Islet precursor cell (in vitro differentiated cells): ENCODE measurements around the gene NPB.
"Not testable (repeated sequence)": the region's sequence is repeated elsewhere in the genome, so short reads cannot be mapped to it uniquely, and the experiment has no call there.

Source experiments
- DNase-seq: peaks from one replicate; pipeline ENCODE4 v3.0.0-alpha.2; 2018

The NPB gene

DNA sequence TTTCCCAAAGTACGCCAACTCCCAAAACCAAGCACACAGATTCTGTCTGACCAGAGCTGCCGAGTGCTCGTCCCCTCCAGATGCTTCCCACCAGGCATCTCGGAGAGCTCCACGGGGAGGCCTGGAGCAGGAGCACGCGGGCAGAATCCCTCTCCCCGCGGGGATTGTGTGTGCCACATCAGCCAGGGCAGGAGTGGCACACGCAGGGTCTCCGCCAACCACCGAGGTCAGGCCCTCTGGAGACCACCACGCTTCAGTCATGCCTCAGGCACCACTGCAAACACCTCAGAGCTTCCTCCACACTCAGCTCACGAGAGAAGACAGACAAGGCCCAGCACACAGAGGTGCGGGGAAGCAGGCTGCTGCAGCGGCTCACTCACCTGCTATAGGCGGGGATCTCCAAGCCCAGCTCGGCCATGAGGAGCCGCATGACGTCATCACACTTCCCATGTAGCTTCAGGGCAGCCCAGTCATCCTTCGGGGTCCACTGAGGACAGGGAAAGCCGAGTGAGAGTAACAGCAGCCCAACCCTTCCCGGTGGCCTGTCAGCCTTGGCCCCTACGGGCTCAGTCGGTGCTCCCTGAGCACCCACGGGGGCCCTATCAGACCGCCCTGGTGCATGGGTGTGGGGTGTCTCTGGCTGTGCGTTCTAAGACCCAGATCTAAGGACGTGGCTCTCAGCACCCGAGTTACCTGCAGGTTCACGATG lies 11.5 kb downstream of the NPB start:
- no peak for DNase-seq

DNA sequence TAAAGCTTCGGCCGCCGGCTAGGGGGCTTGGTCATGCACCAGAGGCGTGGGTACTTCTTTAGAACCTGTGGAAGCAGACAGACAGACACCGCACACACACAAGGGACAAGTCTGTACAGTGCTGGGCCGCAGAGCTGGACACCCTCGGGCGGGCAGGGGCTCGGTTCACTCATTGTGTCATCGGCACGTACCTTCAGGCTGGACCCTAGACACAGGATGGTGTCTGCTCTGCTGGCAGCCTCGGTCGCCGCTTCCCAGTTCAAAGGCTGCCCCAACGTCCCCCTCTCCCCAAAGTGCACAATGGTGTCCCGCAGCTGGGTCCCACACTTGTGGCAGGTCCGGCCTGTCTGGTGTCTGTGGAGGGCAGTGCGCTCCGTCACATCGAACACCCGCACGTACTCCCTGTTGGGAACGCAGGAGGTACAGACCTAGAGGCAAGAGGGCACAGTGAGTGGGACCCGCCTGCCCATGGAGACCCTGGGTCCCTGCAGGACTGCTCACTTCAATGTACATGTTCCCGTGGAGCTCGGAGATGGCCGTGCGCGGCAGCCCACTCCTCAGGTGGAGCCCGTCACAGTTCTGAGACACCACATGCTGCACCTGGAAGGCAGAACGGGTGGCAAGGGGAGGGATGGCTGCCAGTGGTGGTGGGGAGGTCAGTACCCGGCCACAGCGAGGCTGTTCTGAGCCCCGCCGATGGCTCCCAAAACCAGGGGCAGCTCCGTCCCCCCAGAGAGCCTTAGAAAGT lies 12.2 kb downstream of the NPB start:
- no peak for DNase-seq

DNA sequence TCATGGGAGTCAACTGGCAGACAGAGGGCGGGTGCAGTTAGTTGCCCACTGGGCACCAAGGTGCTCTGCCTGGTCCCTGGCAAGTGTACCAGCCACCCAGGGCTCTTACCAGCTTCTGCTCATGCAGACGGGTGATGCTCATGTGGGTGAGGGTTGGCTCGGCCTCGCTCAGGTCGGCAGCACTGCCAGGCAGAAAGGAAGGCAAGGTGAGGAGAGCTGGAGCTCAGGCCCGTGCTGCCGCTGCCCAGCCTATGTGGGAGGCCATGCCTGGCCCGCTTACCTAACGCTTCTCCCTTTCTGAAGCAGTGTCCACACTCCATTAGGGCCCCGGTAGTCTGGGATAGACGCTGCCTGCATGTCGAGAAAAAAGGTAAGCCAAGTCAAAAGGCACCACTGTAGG lies 13.3 kb downstream of the NPB start:
- no peak for DNase-seq

DNA sequence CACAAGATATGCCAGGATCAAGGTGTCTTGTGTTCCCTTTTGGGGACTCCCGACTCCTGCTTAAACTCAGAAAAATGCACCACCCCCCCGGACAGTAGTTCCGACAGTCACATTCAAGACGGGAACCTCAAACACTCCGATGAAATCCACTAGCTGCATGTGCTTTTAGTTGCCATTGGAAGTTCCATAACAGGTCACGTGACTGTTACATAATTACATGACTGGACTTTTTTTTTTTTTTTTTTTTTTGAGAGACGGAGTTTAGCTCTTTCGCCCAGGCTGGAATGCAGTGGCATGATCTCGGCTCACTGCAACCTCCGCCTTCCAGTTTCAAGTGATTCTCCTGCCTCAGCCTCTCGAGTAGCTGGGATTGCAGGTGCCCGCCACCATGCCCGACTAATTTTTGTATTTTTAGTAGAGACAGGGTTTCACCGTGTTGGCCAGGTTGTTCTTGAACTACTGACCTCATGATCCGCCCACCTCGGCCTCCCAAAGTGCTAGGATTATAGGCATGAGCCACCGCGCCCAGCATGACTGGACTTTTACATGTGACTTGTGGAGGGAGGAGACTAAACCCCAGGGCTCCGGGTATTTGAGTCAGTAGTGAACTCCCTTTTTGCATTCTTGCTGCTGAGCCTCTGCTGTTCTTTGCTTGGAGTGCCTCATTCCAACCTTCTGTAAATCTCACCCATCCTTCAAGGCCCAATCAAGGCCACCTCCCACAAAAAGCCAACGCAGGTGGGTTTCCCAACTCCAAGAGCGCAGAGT lies 14.4 kb downstream of the NPB start:
- DNase-seq, result no peak

DNA sequence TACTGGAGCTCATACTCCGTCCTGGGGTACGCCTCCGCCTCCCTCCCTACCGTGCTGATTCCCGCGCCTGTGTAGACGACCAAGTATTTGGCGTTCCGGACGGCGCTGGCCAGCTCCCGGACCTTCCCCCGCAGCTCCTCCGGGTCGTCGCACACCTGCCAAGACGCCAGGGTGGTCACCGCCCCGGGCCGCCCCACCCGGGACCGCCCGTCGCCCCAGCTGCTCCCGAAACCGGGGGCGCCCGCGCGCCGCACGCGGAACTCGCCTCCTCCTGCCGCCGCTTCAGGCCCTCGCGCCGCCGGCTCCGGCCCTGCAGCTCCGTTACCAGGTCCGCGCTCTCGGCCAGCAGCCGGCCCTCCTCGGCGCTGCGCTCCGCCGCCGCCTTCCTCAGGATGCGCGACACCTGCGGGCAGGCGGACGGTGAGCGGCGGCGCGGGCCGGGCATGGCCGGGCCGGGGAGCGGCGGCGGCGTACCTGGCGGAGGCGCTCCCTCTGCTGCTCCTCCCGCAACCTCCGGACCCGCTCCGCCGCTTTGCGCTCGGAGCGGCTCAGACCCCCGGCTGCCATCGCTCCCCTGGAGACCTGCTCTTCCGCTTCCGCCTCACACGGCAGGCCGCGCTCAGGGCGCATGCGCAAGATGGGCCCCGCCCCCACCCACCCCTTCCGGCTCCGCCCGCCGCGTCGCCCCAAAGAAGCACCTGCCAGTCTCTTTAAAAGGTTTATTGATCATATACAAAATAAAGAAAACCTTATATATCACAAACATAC lies 15.7 kb downstream of the NPB start, which contains the start of gene SIRT7:
Gene SIRT7, minus strand, starts transcription at position 612 of the 768 bp plus-strand sequence. Its CDS starts 45 bp downstream, at position 567.
- DNase-seq, result peak; percentile 93

DNA sequence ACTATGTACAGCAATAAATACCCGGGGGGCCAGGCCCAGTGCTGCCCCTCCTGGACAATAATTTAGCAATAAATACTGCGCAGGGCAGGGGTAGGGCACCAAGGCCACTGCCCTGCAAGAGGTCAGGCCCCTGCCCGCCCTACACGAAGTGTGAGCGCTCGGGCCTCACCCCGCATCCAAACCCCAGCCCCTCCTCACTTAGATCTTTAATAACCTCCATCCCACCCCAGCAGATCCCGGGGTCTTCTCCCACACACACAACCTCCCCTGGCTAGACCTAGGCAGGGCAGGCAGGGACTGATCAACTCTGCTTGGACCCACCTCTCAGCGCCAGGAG lies 16.3 kb downstream of the NPB start:
- DNase-seq, result not testable (repeated sequence)

DNA sequence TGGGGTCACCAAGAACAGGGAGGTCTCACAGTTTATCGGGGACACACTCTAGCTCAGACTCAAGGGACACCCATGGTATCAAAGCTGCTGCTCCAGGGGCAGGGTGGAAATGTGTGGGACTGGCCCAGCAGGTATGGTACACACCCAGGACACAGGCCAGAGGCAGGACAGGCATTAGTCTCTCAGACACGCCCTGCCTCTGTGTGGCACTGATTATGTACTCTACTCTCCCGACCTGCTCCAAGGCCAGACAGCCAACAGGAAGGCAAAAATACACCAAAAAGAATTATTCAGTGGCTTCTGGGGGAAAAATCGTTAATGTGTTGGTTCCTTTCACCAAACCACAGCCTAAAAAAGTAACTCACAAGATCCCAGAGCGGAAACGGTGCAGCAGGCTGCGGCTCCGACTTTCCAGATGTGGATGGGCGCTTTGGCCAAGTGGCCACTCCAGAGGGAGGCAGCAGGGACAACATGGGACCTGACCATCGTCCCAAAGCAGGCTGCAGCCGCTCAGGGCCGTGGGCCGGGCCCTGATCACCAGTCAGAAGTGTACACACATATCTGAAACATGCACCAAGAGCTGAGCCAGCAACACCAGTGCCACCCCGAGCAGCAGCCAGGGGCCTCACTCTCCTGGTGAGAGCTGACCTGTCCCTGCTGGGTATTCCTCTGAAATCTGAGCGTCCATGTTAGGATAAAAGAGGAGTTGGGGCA lies 17.0 kb downstream of the NPB start:
- no peak for DNase-seq

DNA sequence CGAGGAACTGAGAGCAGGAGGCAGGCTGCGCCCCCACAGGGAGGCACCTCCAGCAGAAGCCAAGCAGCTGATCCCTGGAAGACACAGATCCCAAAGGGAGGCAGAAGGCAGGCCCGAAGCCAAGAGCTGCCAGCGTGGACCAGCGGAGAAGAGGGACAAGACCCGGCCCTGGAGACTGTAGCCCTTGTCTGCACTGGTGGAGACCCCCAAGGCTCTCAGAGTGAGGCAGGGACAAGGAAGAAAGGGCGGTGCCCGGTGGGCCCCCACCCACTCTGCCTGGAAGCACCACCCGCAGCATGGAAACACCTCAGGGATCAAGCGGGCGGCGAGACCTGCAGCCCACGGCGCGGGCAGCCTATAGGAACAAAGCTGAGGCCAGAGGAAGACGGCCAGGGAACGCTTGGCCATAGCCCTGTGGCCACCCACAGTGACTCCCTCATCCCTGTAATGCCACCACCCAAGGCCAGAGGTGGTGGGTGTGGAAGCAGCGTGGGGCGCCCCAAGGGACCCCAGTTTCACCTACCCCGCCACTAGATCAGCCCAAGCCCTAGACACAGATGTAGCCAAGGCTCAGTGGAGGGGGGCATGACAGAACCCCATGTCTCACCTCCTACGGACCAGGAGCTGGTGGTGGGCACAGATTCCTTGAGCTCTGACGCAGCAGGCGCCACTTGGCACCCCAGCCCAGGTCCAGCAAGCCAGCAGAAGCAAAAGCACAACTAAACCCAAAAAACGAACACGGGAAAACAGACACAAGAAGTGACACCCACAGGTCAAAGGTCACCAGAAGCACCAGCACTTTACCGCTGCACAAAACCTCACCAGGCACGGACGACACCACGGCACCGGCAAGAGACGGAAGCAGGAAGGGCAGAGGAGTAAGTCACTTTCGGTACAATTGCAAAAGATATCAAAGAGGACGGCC lies 18.8 kb downstream of the NPB start:
- DNase-seq, result no peak

DNA sequence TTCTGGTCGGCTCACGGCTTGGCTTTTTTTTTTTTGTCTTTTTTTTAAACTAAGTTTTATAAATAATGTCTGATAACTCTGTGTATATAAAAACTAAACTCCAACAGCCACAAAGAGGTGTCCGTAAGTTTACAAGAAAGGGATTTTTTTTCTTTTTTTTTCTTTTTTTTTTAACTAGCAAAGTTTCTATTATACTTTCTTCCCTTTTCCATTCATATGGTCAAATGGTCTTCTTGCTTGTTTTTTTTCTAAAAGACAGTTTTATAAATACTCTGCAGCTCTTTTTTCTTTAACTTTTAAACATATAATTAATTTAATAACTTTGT lies 19.5 kb downstream of the NPB start:
- DNase-seq, result no peak

DNA sequence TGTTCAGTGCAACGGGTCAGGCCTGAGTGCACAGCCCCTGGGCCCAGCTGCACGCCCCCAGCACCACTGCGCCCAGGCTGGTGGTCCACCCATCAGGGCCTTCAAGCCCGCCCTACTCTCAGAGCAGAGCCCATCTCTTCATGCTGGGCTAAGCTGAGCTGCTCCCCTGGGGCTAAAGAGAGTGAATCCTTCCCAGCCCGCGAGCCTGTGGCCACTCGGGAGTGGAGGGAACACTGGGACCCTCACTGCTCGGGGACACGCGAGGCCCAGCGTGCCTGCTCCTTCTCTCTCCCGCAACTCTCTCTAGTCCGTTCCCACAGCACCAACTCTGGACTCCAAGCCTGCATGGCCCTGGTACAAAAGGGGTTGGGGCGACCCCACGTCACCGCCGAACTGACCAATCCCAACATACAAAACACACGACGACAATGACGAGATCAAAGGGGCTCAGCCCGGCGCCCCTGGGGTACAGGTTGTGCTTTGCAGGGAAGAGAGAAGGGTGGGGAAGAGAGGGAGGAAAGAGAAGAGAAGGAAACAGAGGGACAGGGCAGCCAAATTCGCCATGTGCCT lies 20.0 kb downstream of the NPB start:
- DNase-seq, result no peak

DNA sequence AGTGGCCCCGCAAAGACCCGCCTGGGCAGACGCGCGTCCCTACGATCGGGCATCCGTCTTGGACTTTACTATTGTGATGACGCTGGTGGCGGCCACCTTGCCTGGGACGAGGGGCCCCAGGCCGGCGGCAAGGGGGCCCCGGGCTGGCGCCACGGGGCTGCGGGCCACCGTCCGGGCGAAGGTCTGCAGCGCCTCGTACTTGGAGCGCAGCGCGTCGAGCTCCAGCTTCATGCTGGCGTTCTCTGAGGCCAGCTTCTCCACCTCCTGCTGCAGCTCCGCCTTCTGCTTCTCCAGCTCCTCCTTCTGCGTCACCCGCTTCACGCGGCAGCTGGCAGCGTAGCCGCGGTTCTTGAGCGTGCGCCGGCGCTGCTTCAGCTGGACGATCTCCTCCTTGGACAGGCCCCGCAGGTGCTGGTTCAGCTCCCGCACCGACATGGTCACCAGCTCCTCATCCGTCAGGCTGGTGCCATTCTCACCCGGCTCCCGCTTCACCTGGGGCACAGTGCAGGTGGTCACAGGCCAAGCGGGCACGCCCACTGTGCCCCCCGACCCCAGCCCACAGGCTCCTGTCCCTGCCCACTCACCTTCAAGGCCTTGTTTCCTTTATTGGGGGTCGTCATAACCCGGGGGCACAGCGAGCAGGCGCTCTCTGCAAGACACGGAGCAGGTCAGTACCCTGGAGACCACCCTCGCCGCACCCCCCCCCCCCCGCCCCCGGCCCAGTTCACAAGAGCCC lies 20.7 kb downstream of the NPB start:
- DNase-seq, result no peak

DNA sequence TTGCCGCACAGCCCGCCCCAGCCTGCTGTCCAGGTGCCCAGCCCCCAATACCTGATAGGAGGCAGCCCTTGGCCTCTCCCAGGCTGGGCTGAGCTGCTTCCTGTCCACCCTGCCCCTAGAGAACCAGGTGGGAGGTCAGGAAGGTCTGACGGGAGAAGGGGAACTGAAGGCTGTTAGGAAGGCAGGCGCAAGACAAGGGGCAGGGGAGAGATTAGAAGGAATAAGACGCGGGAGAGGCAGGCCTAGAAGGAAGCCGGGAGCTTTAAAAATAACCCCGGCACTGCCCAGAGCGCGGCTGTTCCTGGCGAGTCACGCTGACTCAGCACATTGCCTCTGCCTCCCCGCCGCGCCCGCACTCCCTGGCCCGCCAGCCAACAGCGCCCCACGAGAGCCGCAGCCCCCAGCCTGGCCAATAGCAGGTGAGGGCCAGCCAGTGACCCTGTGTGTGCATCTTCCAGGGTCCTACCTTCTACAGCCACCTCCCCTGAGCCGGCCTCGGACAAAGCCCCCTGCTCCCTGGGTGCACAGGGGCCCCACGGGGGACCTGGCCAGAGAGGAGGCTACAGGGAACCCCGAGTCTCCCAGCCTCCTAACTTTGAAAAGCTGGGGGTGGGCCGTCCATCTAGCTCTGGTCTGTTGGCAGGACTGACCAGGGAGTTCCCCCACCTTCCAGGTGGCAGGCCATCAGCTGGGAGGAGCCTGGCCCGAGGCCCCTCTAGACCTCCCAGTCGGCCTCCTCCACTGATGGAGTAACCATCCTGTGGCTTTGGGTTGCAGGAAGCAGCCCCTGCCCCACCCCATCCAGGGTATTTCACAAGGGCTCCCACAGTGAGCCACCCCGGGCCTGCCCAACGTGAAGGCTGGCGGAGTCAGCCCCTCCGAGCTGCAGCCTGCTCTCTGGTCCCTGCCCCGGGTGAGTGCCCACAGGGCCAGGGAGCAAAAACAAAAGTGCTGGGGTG lies 21.5 kb downstream of the NPB start:
- DNase-seq, result peak; percentile 90

DNA sequence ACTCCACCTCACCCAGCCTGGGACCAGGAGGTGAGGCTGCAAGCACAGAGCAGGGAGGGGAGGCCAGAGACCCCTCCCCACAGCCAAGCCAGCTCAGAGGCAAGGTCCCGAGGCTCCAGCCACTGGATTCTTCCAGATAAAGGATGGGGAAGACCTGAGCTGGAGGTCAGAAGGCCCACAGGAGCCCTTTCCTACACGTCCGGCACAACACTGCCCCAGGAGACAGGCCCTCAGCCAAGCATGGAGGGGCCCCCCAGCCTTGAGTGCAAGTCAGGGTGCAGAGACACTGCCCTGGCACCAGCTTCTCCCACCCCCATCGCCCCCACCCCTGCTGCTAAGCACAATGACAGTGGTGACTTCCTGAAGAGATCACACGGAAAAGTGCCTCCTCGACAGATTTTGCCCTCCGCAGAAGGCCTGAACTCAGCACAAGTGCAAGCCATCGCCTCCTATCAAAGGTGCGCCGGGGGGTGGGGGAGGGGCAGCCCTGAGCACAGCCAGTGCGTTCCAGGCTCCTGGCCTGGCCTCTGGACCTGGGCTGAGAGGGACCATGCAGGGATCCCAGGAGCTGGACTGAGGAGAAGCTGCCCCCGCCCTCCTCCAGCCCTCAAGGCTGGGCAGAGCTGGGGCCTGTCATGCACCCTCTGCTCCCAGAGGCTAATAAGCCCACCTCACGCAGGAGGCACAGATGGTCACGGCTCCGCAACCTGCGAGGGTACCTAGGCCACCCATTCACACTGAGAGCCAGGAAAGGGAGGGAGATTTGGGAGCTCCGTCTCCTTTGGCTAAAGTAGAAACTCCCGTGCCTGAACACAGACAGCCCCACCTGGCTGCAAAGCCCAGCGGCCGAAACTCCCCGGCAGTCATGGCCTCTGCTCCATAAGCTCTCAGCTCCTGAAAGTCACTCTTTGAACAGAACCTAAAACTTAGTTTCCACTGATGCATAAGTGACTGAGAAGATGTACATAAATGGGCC lies 22.8 kb downstream of the NPB start:
- peak; percentile 86 for DNase-seq

DNA sequence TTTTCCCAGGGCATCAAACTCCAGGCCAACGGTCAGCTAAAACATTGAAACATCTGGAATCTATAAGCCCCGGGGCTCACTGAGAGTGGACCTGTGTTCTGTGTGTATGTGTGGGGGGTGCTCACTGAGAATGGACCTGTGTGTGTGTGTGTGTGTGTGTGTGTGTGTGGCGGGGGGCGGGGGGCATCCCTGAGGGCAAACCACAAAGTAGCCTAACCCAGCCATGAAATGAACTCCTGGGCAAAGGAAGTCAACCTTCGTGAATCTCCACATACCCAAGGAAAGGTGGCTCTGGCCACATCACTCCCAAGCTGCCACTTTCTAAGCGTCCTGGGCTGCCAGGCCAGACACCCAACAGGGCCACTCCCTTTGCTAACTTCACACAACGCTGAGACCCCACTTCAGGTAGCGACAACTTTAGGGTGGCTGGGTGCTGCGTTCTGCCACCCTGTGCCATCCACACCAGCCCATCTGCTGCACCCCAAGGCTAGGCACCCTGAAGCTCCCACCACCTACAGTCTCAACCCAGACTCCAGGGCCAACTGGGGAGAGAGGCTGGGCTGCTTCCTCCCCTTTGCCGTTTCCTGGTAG lies 23.9 kb downstream of the NPB start:
- no peak for DNase-seq

DNA sequence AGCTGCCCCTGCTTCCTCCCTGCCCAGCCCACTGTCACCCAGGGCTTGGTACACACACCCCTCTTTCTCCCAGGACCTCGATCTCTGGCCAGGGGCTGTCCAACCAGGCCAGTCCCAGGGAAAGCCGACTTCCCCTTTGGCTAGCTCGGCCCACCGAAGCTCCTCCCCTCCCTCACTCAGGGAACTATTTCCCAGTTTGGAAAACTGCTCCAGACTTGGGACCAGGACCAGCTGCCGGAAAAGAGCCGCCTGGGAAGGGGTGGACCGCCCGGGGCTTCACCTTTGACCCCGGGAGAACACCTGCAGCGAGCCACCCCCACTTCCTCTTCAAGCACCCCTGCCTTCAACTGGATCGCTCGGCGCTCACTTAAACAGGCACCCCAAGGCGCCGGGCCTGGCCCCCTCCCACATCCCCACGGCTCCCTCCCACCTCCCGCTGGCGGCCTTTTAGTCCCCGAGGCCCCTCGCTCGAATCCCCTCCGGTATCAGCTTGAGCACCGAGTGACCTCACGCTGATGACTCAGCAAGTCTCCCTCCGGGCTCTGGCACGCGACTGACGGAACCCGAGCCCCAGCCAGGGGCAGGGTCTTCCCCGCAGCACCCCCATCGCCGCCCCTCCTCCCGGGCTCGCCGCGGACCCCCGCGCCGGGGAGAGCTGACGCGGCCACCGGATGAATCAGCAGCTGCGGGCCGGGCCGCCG lies 24.6 kb downstream of the NPB start:
- DNase-seq, result peak; percentile 96

DNA sequence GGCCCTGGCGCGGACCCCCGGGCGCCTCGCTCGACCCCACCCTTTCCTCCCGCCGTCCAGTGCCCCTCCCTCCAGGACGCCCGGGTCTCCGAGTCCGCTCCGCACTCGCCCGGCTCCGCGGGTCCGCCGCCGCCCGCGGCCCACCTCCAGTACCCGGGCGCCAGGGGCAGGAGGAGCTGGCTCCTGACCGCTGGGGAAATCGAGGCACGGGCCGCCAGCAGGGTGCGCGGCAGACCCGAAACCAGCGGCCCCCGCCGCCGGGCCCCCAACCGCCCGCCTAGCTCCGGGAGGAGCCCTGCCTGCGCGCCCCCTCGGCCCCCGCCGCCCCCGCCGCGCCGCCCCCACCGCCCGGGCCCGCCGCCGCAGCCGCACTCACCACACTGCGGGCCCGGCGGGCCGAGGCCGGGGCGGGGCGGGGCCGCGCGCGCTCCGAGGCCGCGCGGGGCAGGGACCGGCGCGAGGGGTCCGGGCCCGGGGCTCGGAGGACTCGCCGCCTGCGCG lies 25.2 kb downstream of the NPB start:
- no peak for DNase-seq
